Heart right ventricle (tissue), 16 donors: ENCODE results near the gene MACIR. TPM values are rescaled to one million over a fixed set of nuclear protein-coding genes. Genes with fewer than 3 reads are reported as not detected.

ENCODE experiments used
- ATAC-seq, 8 donors: fragments of 200-7000 bp; cut with Tn5 transposase; one replicate each; pipeline ENCODE4 v1.9.1; 2020; ENCODE audit warnings: mild to moderate bottlenecking in 8 of 8, moderate library complexity in 8 of 8, moderate number of reproducible peaks in 1 of 8
- DNase-seq, 2 donors: peaks; one replicate each; pipeline ENCODE4 v3.0.0-alpha.2; 2020
- H3K27ac ChIP-seq, 10 donors: fragments of 200-600 bp; sonication (generic) in 2 of 10; one replicate each; pipeline versions ENCODE4 v1.5.0 to v1.8.0; 2020 to 2022; ENCODE audit warnings: mild to moderate bottlenecking in 3 of 10
- H3K27me3 ChIP-seq, 7 donors: fragments of 200-600 bp; one replicate each; pipeline ENCODE4 v1.8.0; 2021 to 2022; ENCODE audit warnings: mild to moderate bottlenecking in 2 of 7
- H3K36me3 ChIP-seq, 9 donors: fragments of 200-600 bp; sonication (generic) in 1 of 9; one replicate each; pipeline versions ENCODE4 v1.5.0 to v1.8.0; 2020 to 2022; ENCODE audit warnings: mild to moderate bottlenecking in 2 of 9
- H3K4me1 ChIP-seq, 9 donors: fragments of 200-600 bp; sonication (generic) in 1 of 9; one replicate each; pipeline versions ENCODE4 v1.5.0 to v1.8.0; 2020 to 2022; ENCODE audit warnings: mild to moderate bottlenecking in 4 of 9
- H3K4me3 ChIP-seq, 10 donors: fragments of 200-600 bp; sonication (generic) in 2 of 10; one replicate each; pipeline versions ENCODE4 v1.5.0 to v1.8.0; 2020 to 2022; ENCODE audit warnings: mild to moderate bottlenecking in 7 of 10, moderate library complexity in 2 of 10
- H3K9me3 ChIP-seq, 11 donors: fragments of 200-600 bp in 10 of 11; sonication (generic) in 2 of 11; one replicate each; pipeline versions ENCODE4 v1.5.0 to v1.8.0; 2013 to 2022; ENCODE audit warnings: mild to moderate bottlenecking in 2 of 11, control low read depth in 1 of 11, moderate library complexity in 1 of 11
- WGBS, 2 donors: extraction: QIAGEN DNeasy Blood & Tissue Kit; methylation state at CpG; one replicate each; pipeline ENCODE4 v1.1.7; 2013; ENCODE audit warnings: inconsistent platforms in 1 of 2; 5-methylcytosine and 5-hydroxymethylcytosine counted together
- intact Hi-C, 10 donors: fragments of 100-400 bp; cut with DNase I; formaldehyde crosslinking; loops; one replicate each; pipeline versions ENCODE4 v1.11.1 to v1.14.2; 2022
- polyA plus RNA-seq, 2 donors: library from polyadenylated mRNA; stranded (reverse); fragments of 200-250 nt; gene quantifications; one replicate each; pipeline ENCODE4 v1.2.3, GENCODE V29; 2013
- total RNA-seq, 10 donors: library from RNA; stranded (reverse); fragmentation: NEBNext Ultra II Directional in 3 of 10; extraction: Animal tissue kit (Norgen Biotek cat#: 25700) in 3 of 10; gene quantifications; one replicate each; pipeline versions ENCODE4 v1.2.1 to v1.2.4, GENCODE V29; 2021 to 2023
- TF ChIP-seq, protein P1 (sequence below), 9 donors: fragments of 200-600 bp; sonication (generic) in 2 of 9; IDR thresholded peaks; one replicate each; pipeline versions ENCODE4 v1.5.0 to v1.8.0; 2021 to 2022; ENCODE audit warnings: antibody characterized with exemption in 9 of 9, mild to moderate bottlenecking in 5 of 9, moderate library complexity in 1 of 9
- donor health status: Arrhythmogenic right ventricular cardiomyopathy.
- donor health status: ischemic (EF 13 %, LVEDD 7.1; RV severe dilation, severe dysfunction).
- donor health status: healthy with polysubstance abuse.
- donor health status: DM: no; HTN: yes; CAD: no.
- donor health status: DM: no; HTN: no; CAD: no.
- donor health status: ischemic (EF 25% LVEDD 6.9; RV normal size, moderate dysfunction).
- donor health status: ischemic (EF 25% LVEDD 5.7; RV mildly dilated, moderate dysfunction).
- donor health status: healthy.
- donor health status: DM: yes; HTN: yes; CAD: no.
- donor health status: Ischemic cardiomyopathy.
- donor health status: ischemic (EF 35%, LVEDD 5.7; RV mildly dilated, moderate dysfunction).
- donor health status: nonischemic (EF 11% LVEDD 7.7; RV severe dilation, severe dysfunction).
- donor health status: DM: yes; HTN: yes; CAD: no.
- donor health status: PGD.
- donor health status: ischemic (EF 29% LVEDD 5.4; RV normal size, mild dysfunction).
- donor health status: nonischemic (EF 23%, LVEDD 6.1; RV moderate dilation, normal function).

MACIR gene
- total and polyA plus RNA-seq, 12 donors = 1.8 to 5.1 (median 3.8) TPM

DNA sequence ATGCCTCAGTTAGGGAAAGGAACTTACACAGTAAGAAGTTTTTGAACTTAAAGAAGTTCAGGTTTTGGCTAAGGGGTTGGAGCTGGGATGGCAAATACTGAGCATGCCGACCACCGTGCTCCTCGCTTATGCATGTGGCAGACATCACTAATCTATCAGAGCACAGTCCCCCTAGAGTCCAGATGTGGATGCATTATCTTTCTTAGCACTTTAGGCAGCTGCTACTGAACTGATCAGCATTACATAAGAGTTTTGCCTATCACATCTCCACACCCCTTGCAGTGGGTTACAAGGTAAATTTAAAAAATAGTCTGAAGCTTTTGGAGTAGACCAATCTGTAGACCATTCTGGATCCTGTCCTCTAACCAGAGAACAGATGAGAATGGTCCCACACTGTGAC lies 22.4 kb downstream of the MACIR start:
- Histone ChIP-seq H3K27me3 (no peaks in the 10 kb centered on the region), H3K9me3 (no peaks in the 10 kb centered on the region), H3K36me3 (peaks cover 0 to 12% (median 7%) of the 10 kb centered on the region in 9 donors), H3K4me1 (peaks cover 0 to 4% (median 0%) of the 10 kb centered on the region in 9 donors), H3K27ac (no peak overlapping the region), H3K4me3 (no peak overlapping the region)
- ATAC-seq = no peak
- TF ChIP-seq, protein P1, sequence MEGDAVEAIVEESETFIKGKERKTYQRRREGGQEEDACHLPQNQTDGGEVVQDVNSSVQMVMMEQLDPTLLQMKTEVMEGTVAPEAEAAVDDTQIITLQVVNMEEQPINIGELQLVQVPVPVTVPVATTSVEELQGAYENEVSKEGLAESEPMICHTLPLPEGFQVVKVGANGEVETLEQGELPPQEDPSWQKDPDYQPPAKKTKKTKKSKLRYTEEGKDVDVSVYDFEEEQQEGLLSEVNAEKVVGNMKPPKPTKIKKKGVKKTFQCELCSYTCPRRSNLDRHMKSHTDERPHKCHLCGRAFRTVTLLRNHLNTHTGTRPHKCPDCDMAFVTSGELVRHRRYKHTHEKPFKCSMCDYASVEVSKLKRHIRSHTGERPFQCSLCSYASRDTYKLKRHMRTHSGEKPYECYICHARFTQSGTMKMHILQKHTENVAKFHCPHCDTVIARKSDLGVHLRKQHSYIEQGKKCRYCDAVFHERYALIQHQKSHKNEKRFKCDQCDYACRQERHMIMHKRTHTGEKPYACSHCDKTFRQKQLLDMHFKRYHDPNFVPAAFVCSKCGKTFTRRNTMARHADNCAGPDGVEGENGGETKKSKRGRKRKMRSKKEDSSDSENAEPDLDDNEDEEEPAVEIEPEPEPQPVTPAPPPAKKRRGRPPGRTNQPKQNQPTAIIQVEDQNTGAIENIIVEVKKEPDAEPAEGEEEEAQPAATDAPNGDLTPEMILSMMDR (IDR thresholded peaks at IDR 0.05) = no peak
- 98 to 99% methylated on average over 3 of the region's 3 CpGs for WGBS, 2 donors
- intact Hi-C loops = no loop called here
- DNase-seq = no peak

- intact Hi-C loops = no loop called here
- Histone ChIP-seq H3K27me3 (no peaks in the 10 kb centered on the region), H3K36me3 (no peaks in the 10 kb centered on the region), H3K27ac (no peak overlapping the region), H3K4me3 (no peak overlapping the region), H3K9me3 (no peaks in the 10 kb centered on the region), H3K4me1 (peaks cover 0 to 4% (median 0%) of the 10 kb centered on the region in 9 donors)
- WGBS, 2 donors = 99% methylated on average over 2 of the region's 2 CpGs
- ATAC-seq (no peak), DNase-seq (no peak)
- TF ChIP-seq, protein P1 (IDR thresholded peaks at IDR 0.05) = no peak
Measured at GRCh38 chr5:103283120-103283519, 24.6 kb downstream of the MACIR start.

DNA sequence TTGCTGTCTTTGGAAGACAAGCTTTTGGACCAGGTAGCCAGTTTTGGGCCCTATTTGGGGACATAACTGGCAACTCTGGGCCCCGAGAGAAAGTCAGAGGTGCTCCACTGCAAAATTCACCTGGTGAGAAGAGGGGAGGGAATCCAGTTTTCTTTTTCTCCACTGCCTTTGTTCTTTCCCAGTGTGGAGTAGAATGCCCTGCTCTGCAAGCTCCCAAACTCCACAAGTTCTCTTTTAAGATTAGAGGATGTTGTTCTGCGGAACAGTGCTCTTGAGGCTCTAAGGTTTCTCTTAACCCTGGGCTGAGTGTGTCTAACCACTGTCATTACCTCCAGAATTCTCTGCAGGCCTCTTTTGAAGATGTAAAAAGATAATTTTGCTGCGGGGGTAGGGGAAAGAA lies 25.3 kb downstream of the MACIR start:
- TF ChIP-seq, protein P1 (IDR thresholded peaks at IDR 0.05) = no peak
- no peak for ATAC-seq
- intact Hi-C loops = no loop called here

GRCh38 chr5:103286622-103287021 lies 28.1 kb downstream of the MACIR start:
- H3K4me3 ChIP-seq = no peak overlapping the region
- no peaks in the 10 kb centered on the region for H3K36me3 ChIP-seq
- intact Hi-C loops = no loop called here
- no peaks in the 10 kb centered on the region for H3K9me3 ChIP-seq
- WGBS, 2 donors = 95 to 96% methylated on average over 3 of the region's 3 CpGs
- DNase-seq (no peak), ATAC-seq (no peak)
- peaks cover 0 to 21% (median 0%) of the 10 kb centered on the region in 9 donors for H3K4me1 ChIP-seq
- no peaks in the 10 kb centered on the region for H3K27me3 ChIP-seq
- no peak overlapping the region for H3K27ac ChIP-seq
- TF ChIP-seq, protein P1 (IDR thresholded peaks at IDR 0.05) = no peak

More for the DNA sequence above, 25.3 kb downstream of the MACIR start:
- no peak for DNase-seq
- no peak overlapping the region for H3K4me3 ChIP-seq
- H3K27ac ChIP-seq = no peak overlapping the region
- no peaks in the 10 kb centered on the region for H3K27me3 ChIP-seq
- no peaks in the 10 kb centered on the region for H3K9me3 ChIP-seq
- WGBS, 2 donors = 89% methylated on average over 3 of the region's 3 CpGs
- H3K4me1 ChIP-seq = peaks cover 0 to 4% (median 0%) of the 10 kb centered on the region in 9 donors
- H3K36me3 ChIP-seq = no peaks in the 10 kb centered on the region
